Panc1 (cell line): ENCODE measurements around the gene LPP. TPM values are rescaled to one million over a fixed set of nuclear protein-coding genes. Genes with fewer than 3 reads are reported as not detected.

Experiments
- ATAC-seq: fragments of 200-7000 bp; cut with Tn5 transposase; 2 replicates; pipeline ENCODE4 v1.9.1; 2020; ENCODE audit warnings: mild to moderate bottlenecking, moderate library complexity
- BruUV-seq: library from RNA; stranded (reverse); fragments of 400-500 nt; replicated peaks from 2 replicates; lab custom pipeline; 2021; lab: Mats Ljungman, UMichigan
- CTCF ChIA-PET: fragments of 300-600 bp; sonication (Branson Sonifier 250); formaldehyde crosslinking; loops from one replicate; lab custom pipeline; 2022; ENCODE audit warnings: antibody characterized with exemption; lab: Charles Lee
- POLR2A ChIA-PET: fragments of 300-600 bp; sonication (Branson Sonifier 250); formaldehyde crosslinking; loops from one replicate; lab custom pipeline; 2022; ENCODE audit warnings: antibody characterized with exemption; lab: Charles Lee
- DNase-seq: peaks from one replicate; pipeline ENCODE4 v3.0.0-alpha.2; 2010; ENCODE audit warnings: low read depth, low spot score
- H3K27ac ChIP-seq: 2 replicates; pipeline ENCODE4 v1.5.1; 2011; ENCODE audit warnings: mild to moderate bottlenecking, low read length, inconsistent platforms
- H3K27me3 ChIP-seq: fragments of 200-500 bp; sonication (Bioruptor generic); 2 replicates; pipeline ENCODE4 v1.6.0; 2014; ENCODE audit warnings: low read length, inconsistent platforms; ENCODE audit not compliant: control insufficient read depth, insufficient read depth
- H3K36me3 ChIP-seq: fragments of 200-500 bp; sonication (Bioruptor generic); 2 replicates; pipeline ENCODE4 v1.5.1; 2014; ENCODE audit warnings: inconsistent platforms, mild to moderate bottlenecking, low read length, moderate library complexity; ENCODE audit not compliant: control insufficient read depth, insufficient read depth
- H3K4me1 ChIP-seq: 2 replicates; pipeline ENCODE4 v1.5.1; 2011; ENCODE audit warnings: inconsistent platforms, mild to moderate bottlenecking, low read length, moderate library complexity; ENCODE audit not compliant: control insufficient read depth, insufficient read depth
- H3K4me3 ChIP-seq, 2 experiments: 2 replicates each; pipeline ENCODE4 v1.5.1; 2011 to 2012; ENCODE audit warnings: low read depth in 2 of 2, low read length in 2 of 2, mild to moderate bottlenecking in 2 of 2, inconsistent platforms in 1 of 2, moderate library complexity in 1 of 2
- H3K9me3 ChIP-seq: fragments of 200-500 bp; sonication (Bioruptor generic); 2 replicates; pipeline ENCODE4 v1.5.1; 2014; ENCODE audit warnings: low read depth, mild to moderate bottlenecking, inconsistent platforms, low read length, moderate library complexity; ENCODE audit not compliant: control insufficient read depth, insufficient read depth
- POLR2AphosphoS5 ChIP-seq: IDR thresholded peaks from 2 replicates; pipeline ENCODE4 v1.6.1; 2012; ENCODE audit warnings: mild to moderate bottlenecking, low read depth, low read length, moderate library complexity
- SIN3A ChIP-seq: IDR thresholded peaks from 2 replicates; pipeline ENCODE4 v1.6.1; 2012; ENCODE audit warnings: low read depth, mild to moderate bottlenecking, low read length, moderate library complexity, borderline replicate concordance; ENCODE audit not compliant: insufficient read depth
- TCF7L2 ChIP-seq: IDR thresholded peaks from 2 replicates; pipeline ENCODE4 v1.6.1; 2011; ENCODE audit warnings: mild to moderate bottlenecking, low read depth, low read length, inconsistent platforms
- in situ Hi-C: cut with HindIII; loops from 2 replicates; pipeline ENCODE4 v1.10.0; 2016; ENCODE audit warnings: low sequenced_read_pairs, low pct_unique_long_range_greater_than_20kb
- intact Hi-C: fragments of 100-400 bp; cut with micrococcal nuclease; formaldehyde crosslinking; loops from one replicate; pipeline ENCODE4 v1.10.0; 2022; ENCODE audit not compliant: unreplicated experiment
- total RNA-seq: library from RNA; stranded (reverse); gene quantifications from one replicate; pipeline ENCODE4 v1.2.1, GENCODE V29; 2021; ENCODE audit not compliant: unreplicated experiment
- TF ChIP-seq, protein P1 (sequence below): fragments of 450-650 bp; IDR thresholded peaks from 2 replicates; pipeline ENCODE4 v1.5.1; 2017; ENCODE audit warnings: mild to moderate bottlenecking
- TF ChIP-seq, protein P2 (sequence below), 2 experiments: IDR thresholded peaks; 2 replicates each; pipeline ENCODE4 v1.6.1; 2011 to 2012; ENCODE audit warnings: low read depth in 2 of 2, control low read depth in 1 of 2, low read length in 1 of 2, mild to moderate bottlenecking in 1 of 2, moderate library complexity in 1 of 2; ENCODE audit not compliant: insufficient read depth in 1 of 2

The LPP gene
- total RNA-seq, 1 experiment from 2014 or later: 90.0 TPM

- TF ChIP-seq TCF7L2: no peak
- TF ChIP-seq, protein P1, sequence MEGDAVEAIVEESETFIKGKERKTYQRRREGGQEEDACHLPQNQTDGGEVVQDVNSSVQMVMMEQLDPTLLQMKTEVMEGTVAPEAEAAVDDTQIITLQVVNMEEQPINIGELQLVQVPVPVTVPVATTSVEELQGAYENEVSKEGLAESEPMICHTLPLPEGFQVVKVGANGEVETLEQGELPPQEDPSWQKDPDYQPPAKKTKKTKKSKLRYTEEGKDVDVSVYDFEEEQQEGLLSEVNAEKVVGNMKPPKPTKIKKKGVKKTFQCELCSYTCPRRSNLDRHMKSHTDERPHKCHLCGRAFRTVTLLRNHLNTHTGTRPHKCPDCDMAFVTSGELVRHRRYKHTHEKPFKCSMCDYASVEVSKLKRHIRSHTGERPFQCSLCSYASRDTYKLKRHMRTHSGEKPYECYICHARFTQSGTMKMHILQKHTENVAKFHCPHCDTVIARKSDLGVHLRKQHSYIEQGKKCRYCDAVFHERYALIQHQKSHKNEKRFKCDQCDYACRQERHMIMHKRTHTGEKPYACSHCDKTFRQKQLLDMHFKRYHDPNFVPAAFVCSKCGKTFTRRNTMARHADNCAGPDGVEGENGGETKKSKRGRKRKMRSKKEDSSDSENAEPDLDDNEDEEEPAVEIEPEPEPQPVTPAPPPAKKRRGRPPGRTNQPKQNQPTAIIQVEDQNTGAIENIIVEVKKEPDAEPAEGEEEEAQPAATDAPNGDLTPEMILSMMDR: no peak
- TF ChIP-seq POLR2AphosphoS5: no peak
- TF ChIP-seq, protein P2, sequence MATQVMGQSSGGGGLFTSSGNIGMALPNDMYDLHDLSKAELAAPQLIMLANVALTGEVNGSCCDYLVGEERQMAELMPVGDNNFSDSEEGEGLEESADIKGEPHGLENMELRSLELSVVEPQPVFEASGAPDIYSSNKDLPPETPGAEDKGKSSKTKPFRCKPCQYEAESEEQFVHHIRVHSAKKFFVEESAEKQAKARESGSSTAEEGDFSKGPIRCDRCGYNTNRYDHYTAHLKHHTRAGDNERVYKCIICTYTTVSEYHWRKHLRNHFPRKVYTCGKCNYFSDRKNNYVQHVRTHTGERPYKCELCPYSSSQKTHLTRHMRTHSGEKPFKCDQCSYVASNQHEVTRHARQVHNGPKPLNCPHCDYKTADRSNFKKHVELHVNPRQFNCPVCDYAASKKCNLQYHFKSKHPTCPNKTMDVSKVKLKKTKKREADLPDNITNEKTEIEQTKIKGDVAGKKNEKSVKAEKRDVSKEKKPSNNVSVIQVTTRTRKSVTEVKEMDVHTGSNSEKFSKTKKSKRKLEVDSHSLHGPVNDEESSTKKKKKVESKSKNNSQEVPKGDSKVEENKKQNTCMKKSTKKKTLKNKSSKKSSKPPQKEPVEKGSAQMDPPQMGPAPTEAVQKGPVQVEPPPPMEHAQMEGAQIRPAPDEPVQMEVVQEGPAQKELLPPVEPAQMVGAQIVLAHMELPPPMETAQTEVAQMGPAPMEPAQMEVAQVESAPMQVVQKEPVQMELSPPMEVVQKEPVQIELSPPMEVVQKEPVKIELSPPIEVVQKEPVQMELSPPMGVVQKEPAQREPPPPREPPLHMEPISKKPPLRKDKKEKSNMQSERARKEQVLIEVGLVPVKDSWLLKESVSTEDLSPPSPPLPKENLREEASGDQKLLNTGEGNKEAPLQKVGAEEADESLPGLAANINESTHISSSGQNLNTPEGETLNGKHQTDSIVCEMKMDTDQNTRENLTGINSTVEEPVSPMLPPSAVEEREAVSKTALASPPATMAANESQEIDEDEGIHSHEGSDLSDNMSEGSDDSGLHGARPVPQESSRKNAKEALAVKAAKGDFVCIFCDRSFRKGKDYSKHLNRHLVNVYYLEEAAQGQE (IDR thresholded peaks at IDR 0.05; ENCODE audit: insufficient read depth in 1 of 2, low read depth in 2 of 2, low read length in 1 of 2): no peak
- no peak for TF ChIP-seq SIN3A
- H3K27me3 ChIP-seq: no peaks in the 10 kb centered on the region
- H3K27ac ChIP-seq: no peak overlapping the region
- 0 out of 2 replicates have a peak, but pooled peaks cover 4% of the 10 kb centered on the region for H3K4me1 ChIP-seq
- intact Hi-C loops (no loop called here), in situ Hi-C loops (no loop called here)
- ChIA-PET CTCF (no interaction called here), POLR2A (interaction anchor here (0.6 kb wide), 1 partner anchor 479 kb away, joined by 3 read pairs; the partner anchor contains the start of gene BCL6)
- DNase-seq (no peak), ATAC-seq (no peak)
- H3K36me3 ChIP-seq: no peaks in the 10 kb centered on the region
- H3K9me3 ChIP-seq: no peaks in the 10 kb centered on the region
- no TSS peak for BruUV-seq
- H3K4me3 ChIP-seq: no peak overlapping the region
These were observed 70.0 kb downstream of the LPP start for GRCh38 chr3:188223936-188224335.

DNA sequence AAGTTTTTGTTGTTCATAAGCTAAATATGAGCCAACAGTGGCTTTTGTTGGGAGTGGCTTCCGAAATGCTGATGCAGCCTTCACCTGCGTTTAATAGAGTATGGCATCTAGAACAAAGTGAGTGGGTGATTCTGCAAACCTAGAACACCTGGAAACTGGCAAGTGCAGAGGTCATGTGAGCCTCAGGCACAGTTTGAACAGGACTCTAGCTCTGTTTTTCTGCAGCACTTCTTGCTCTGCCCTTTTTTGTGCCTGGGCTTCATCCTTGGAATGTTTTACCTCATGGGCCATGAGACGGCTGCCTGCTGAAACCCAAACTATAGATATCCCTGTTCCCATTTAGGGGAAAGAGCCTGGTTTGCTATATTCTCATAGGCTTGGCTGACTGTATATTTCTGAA is 73.5 kb downstream of the LPP start:
- in situ Hi-C loops (no loop called here), intact Hi-C loops (no loop called here)
- no peak for DNase-seq
- TF ChIP-seq SIN3A (no peak), TCF7L2 (no peak), POLR2AphosphoS5 (no peak)
- TF ChIP-seq, protein P2 (IDR thresholded peaks at IDR 0.05; ENCODE audit: insufficient read depth in 1 of 2, low read depth in 2 of 2, low read length in 1 of 2): no peak
- TF ChIP-seq, protein P1: no peak
- Histone ChIP-seq H3K36me3 (no peaks in the 10 kb centered on the region), H3K27ac (no peak overlapping the region), H3K4me3 (no peak overlapping the region), H3K9me3 (no peaks in the 10 kb centered on the region), H3K4me1 (0 out of 2 replicates have a peak, but pooled peaks cover 4% of the 10 kb centered on the region), H3K27me3 (no peaks in the 10 kb centered on the region)
- ATAC-seq: no peak
- no TSS peak for BruUV-seq
- CTCF ChIA-PET: no interaction called here
- POLR2A ChIA-PET: no interaction called here
